HFFc6 (cell line): ENCODE measurements around the gene ARL6IP5. TPM values are rescaled to one million over a fixed set of nuclear protein-coding genes. Genes with fewer than 3 reads are reported as not detected.

ENCODE experiments used
- DNase-seq: peaks from one replicate; pipeline ENCODE4 v3.0.0-alpha.2; 2018
- H3K27ac Mint-ChIP-seq: 2 replicates; pipeline ENCODE4 v1.8.0; 2020; ENCODE audit warnings: mild to moderate bottlenecking, mixed read lengths
- H3K27me3 Mint-ChIP-seq: 2 replicates; pipeline ENCODE4 v1.8.0; 2021; ENCODE audit warnings: mild to moderate bottlenecking, moderate library complexity, mixed read lengths; ENCODE audit not compliant: insufficient read depth
- H3K36me3 Mint-ChIP-seq: 2 replicates; pipeline ENCODE4 v1.8.0; 2021; ENCODE audit warnings: low read depth, mixed read lengths
- H3K4me1 Mint-ChIP-seq: 2 replicates; pipeline ENCODE4 v1.8.0; 2020; ENCODE audit warnings: low read depth, mixed read lengths
- H3K4me3 Mint-ChIP-seq: 2 replicates; pipeline ENCODE4 v1.8.0; 2020; ENCODE audit warnings: mild to moderate bottlenecking, moderate library complexity, mixed read lengths
- H3K9me3 Mint-ChIP-seq: 2 replicates; pipeline ENCODE4 v1.8.0; 2020; ENCODE audit warnings: mild to moderate bottlenecking, mixed read lengths
- total RNA-seq, 6 experiments: library from RNA; stranded (reverse); fragmentation: NEBNext Ultra II Directional; extraction: Animal tissue kit (Norgen Biotek cat#: 25700); gene quantifications; 2 replicates in 1 of 6; 3 replicates in 5 of 6; pipeline ENCODE4 v1.2.3, GENCODE V29; 2021
- TF ChIP-seq, protein P1 (sequence below): fragments of 200-600 bp; sonication (generic); IDR thresholded peaks from 2 replicates; pipeline ENCODE4 v1.5.0; 2021; ENCODE audit warnings: antibody characterized with exemption, mild to moderate bottlenecking

ARL6IP5 gene
- total RNA-seq, 6 experiments from 2014 or later: 108 to 132 (median 119) TPM

DNA sequence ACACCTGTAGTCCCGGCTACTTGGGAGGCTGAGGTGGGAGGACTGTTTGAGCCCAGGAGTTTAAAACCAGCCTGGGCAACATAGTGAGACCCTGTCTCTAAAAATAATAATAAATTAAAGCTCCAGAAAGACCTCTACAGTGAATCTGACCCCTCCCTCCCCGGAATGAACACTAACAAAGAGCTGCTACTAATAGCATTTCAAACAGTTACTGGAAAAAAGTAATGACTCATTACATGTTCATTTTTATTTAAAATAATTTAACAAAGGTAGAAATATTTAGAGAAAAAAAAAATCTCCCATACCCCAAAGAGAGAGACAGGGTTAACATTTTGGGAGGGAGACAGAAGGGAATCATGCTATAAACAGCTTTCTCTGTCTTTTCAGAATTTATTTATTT lies 2.4 kb upstream of the ARL6IP5 start:
- DNase-seq: no peak
- Mint-ChIP-seq H3K27me3 (peaks cover 1% of the 10 kb centered on the region), H3K36me3 (peaks cover 9% of the 10 kb centered on the region)

DNA sequence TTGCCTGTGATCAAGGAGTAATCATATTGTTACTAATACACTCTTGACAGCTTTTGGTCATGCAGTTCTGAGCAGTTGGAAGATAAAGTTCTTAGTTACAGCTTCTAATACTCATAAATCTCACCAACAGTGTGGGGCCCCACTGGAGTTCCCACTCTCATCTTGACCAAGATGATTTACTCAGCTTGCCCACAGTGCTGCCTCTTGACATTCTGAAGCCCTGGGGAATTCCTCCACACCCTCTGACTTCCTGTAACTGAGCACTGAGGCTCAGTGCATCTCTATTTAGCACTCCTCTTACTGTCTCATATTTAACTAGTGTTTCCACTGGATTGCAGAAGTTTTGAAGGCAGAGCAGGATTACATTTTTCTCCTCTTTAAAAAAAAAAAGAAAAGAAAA lies 1.9 kb upstream of the ARL6IP5 start:
- H3K4me3 Mint-ChIP-seq: peak overlapping the region; percentile 58
- TF ChIP-seq, protein P1, sequence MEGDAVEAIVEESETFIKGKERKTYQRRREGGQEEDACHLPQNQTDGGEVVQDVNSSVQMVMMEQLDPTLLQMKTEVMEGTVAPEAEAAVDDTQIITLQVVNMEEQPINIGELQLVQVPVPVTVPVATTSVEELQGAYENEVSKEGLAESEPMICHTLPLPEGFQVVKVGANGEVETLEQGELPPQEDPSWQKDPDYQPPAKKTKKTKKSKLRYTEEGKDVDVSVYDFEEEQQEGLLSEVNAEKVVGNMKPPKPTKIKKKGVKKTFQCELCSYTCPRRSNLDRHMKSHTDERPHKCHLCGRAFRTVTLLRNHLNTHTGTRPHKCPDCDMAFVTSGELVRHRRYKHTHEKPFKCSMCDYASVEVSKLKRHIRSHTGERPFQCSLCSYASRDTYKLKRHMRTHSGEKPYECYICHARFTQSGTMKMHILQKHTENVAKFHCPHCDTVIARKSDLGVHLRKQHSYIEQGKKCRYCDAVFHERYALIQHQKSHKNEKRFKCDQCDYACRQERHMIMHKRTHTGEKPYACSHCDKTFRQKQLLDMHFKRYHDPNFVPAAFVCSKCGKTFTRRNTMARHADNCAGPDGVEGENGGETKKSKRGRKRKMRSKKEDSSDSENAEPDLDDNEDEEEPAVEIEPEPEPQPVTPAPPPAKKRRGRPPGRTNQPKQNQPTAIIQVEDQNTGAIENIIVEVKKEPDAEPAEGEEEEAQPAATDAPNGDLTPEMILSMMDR: no peak
- peaks cover 1% of the 10 kb centered on the region for H3K27me3 Mint-ChIP-seq
- H3K27ac Mint-ChIP-seq: peak overlapping the region; percentile 81
- peak; percentile 67 for DNase-seq
- peaks cover 9% of the 10 kb centered on the region for H3K36me3 Mint-ChIP-seq
- peaks cover 71% of the 10 kb centered on the region for H3K4me1 Mint-ChIP-seq
- H3K9me3 Mint-ChIP-seq: no peaks in the 10 kb centered on the region

More for the DNA sequence above, 2.4 kb upstream of the ARL6IP5 start:
- Mint-ChIP-seq H3K9me3 (no peaks in the 10 kb centered on the region), H3K4me3 (peak overlapping the region; percentile 58; the same call in 1 of the 2 replicates), H3K27ac (peak overlapping the region; percentile 81), H3K4me1 (peaks cover 71% of the 10 kb centered on the region)
- TF ChIP-seq, protein P1: no peak

GRCh38 chr3:69085168-69085832 lies 563 bp downstream of the ARL6IP5 start:
- peak overlapping the region; percentile 95 for H3K4me3 Mint-ChIP-seq
- peak overlapping the region; percentile 96 for H3K27ac Mint-ChIP-seq
- H3K9me3 Mint-ChIP-seq: no peaks in the 10 kb centered on the region
- TF ChIP-seq, protein P1: no peak
- H3K27me3 Mint-ChIP-seq: peaks cover 1% of the 10 kb centered on the region
- no peak for DNase-seq
- peaks cover 83% of the 10 kb centered on the region for H3K4me1 Mint-ChIP-seq
- peaks cover 7% of the 10 kb centered on the region for H3K36me3 Mint-ChIP-seq

GRCh38 chr3:69085833-69086722 lies 1.3 kb downstream of the ARL6IP5 start:
- Mint-ChIP-seq H3K27me3 (peaks cover 1% of the 10 kb centered on the region), H3K9me3 (no peaks in the 10 kb centered on the region), H3K4me3 (peak overlapping the region; percentile 95), H3K36me3 (peaks cover 13% of the 10 kb centered on the region), H3K4me1 (peaks cover 84% of the 10 kb centered on the region), H3K27ac (peak overlapping the region; percentile 96)
- DNase-seq: peak; percentile 86
- TF ChIP-seq, protein P1: no peak

DNA sequence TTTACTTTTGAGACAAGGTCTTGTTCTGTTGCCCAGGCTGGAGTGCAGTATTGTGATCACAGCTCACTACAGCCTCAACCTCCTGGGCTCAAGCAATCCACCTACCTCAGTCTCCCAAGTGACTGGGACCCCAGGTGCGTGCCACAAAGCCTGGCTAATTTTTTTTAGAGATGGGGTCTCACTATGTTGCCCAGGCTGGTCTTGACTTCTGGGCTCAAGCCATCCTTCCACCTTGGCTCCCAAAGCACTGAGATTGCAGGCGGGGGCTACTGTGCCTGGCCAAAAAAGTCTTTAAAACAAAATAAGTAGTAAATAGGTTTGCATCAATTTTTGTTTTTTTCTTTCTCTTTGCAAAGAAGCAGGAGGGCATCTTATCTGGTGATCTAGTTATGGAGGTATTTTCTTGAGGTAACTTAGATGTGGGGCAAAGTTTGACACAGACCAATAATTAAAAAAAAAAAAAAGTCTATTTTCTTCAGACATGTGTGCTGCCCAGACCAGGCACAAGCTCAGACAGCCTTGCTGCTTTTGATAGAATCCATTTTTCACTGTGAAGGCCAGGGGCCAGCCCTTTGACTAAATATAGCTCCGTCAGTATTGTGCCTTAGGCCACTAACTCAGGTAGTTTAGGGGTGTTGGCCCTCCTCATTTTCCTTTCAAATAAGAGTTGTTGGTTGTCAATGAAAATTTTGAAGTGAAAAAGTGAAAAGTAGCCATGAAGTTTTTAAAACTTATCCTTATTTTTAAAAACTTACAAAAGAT lies 2.5 kb downstream of the ARL6IP5 start:
- Mint-ChIP-seq H3K27ac (peak overlapping the region; percentile 42), H3K36me3 (peaks cover 22% of the 10 kb centered on the region), H3K9me3 (no peaks in the 10 kb centered on the region), H3K27me3 (peaks cover 1% of the 10 kb centered on the region), H3K4me3 (peak overlapping the region; percentile 64), H3K4me1 (peaks cover 83% of the 10 kb centered on the region)
- DNase-seq: no peak
- TF ChIP-seq, protein P1: no peak
